Lower leg skin (tissue), 4 donors: ENCODE data around the gene ARHGEF6. TPM values are rescaled to one million over a fixed set of nuclear protein-coding genes. Genes with fewer than 3 reads are reported as not detected.

Source experiments
- DNase-seq, 2 donors: peaks; one replicate each; pipeline ENCODE4 v3.0.0-alpha.2; 2019; ENCODE audit warnings: low spot score in 2 of 2
- H3K4me3 ChIP-seq: fragments of 200-600 bp; sonication (generic); 2 replicates; pipeline ENCODE4 v1.5.1; 2017; ENCODE audit warnings: mild to moderate bottlenecking, low read depth; ENCODE audit not compliant: poor library complexity, severe bottlenecking
- CTCF ChIP-seq, 3 donors: fragments of 450-650 bp; IDR thresholded peaks; one replicate each; pipeline ENCODE4 v1.5.1; 2016; ENCODE audit warnings: antibody characterized with exemption in 3 of 3, mild to moderate bottlenecking in 3 of 3, moderate library complexity in 2 of 3
- POLR2A ChIP-seq, 2 donors: fragments of 450-650 bp; IDR thresholded peaks; one replicate each; pipeline ENCODE4 v1.6.1; 2016 to 2017; ENCODE audit warnings: antibody characterized with exemption in 2 of 2, mild to moderate bottlenecking in 1 of 2, moderate library complexity in 1 of 2
- WGBS, 2 donors: methylation state at CpG; one replicate each; pipeline ENCODE4 v1.1.5; 2018; 5-methylcytosine and 5-hydroxymethylcytosine counted together
- intact Hi-C: fragments of 100-400 bp; cut with DNase I; formaldehyde crosslinking; loops from one replicate; pipeline ENCODE4 v1.15.0; 2023; ENCODE audit warnings: low total_unique reads
- total RNA-seq, 4 donors: library from RNA; depleted of rRNA; stranded (reverse); fragments of >200 nt; gene quantifications; one replicate each; pipeline ENCODE4 v1.1.0, GENCODE V29; 2016

The ARHGEF6 gene
- total RNA-seq, 4 donors from 2014 or later, result 5.8 to 9.6 (median 7.9) TPM

GRCh38 chrX:136725441-136726104 lies 55.2 kb downstream of the ARHGEF6 start:
- intact Hi-C loops, result no loop called here
- DNase-seq, result peak in 1 of 2 donors; percentile 15

GRCh38 chrX:136718091-136718490 lies 62.6 kb downstream of the ARHGEF6 start:
- intact Hi-C loops, result loop anchor here (10.0 kb wide), 1 partner anchor 207 kb away; no protein-coding TSS in a partner anchor
- no peak for DNase-seq
- 68 to 92% methylated on average over 2 of the region's 2 CpGs for WGBS, 2 donors
- no peak overlapping the region for H3K4me3 ChIP-seq
- no peak for TF ChIP-seq POLR2A (IDR thresholded peaks at IDR 0.05)
- no peak for TF ChIP-seq CTCF (IDR thresholded peaks at IDR 0.05)

More at GRCh38 chrX:136725441-136726104, 55.2 kb downstream of the ARHGEF6 start:
- no peak for TF ChIP-seq POLR2A (IDR thresholded peaks at IDR 0.05)
- TF ChIP-seq CTCF (IDR thresholded peaks at IDR 0.05), result no peak
- H3K4me3 ChIP-seq, result no peak overlapping the region

GRCh38 chrX:136714626-136715599 lies 65.8 kb downstream of the ARHGEF6 start:
- TF ChIP-seq CTCF (IDR thresholded peaks at IDR 0.05) (no peak), POLR2A (IDR thresholded peaks at IDR 0.05) (no peak)
- WGBS, 2 donors, result 77 to 78% methylated on average over 5 to 6 of the region's 6 CpGs
- no peak for DNase-seq
- H3K4me3 ChIP-seq, result no peak overlapping the region
- intact Hi-C loops, result loop anchor here (10.0 kb wide), 1 partner anchor 210 kb away; no protein-coding TSS in a partner anchor

- intact Hi-C loops, result loop anchor here (10.0 kb wide), 1 partner anchor 212 kb away; no protein-coding TSS in a partner anchor
- H3K4me3 ChIP-seq, result no peak overlapping the region
- TF ChIP-seq CTCF (IDR thresholded peaks at IDR 0.05) (no peak), POLR2A (IDR thresholded peaks at IDR 0.05) (no peak)
- no peak for DNase-seq
Measured at GRCh38 chrX:136712650-136713310, 68.0 kb downstream of the ARHGEF6 start.

GRCh38 chrX:136711147-136711546 lies 69.6 kb downstream of the ARHGEF6 start:
- TF ChIP-seq POLR2A (IDR thresholded peaks at IDR 0.05), result no peak
- no peak for TF ChIP-seq CTCF (IDR thresholded peaks at IDR 0.05)
- DNase-seq, result no peak
- WGBS, 2 donors, result 53 to 68% methylated on average over 1 of the region's 1 CpG
- no peak overlapping the region for H3K4me3 ChIP-seq
- intact Hi-C loops, result loop anchor here (10.0 kb wide), 1 partner anchor 214 kb away; no protein-coding TSS in a partner anchor
